ENCODE data around the gene ACCSL.

Gene ACCSL

DNA sequence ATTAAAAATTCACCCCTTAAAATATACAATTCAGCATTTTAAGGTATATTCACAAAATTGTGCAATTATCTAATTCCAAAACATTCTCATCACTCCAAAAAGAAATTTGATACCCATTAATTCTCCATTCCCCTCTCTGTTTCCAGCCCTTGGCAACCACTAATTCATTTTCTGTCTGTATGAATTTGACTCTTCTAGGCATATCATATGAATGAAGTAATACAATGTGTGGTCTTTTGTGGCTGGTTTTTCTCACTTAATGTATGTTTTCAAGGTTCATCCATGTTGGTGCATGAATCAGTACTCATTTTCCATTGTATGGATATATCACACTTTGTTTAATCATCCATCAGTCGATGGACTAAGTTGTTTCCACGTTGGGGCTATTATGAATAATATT lies 29.0 kb upstream of the ACCSL start:
- no peak for DNase-seq (ENCODE audit: low read depth)

DNA sequence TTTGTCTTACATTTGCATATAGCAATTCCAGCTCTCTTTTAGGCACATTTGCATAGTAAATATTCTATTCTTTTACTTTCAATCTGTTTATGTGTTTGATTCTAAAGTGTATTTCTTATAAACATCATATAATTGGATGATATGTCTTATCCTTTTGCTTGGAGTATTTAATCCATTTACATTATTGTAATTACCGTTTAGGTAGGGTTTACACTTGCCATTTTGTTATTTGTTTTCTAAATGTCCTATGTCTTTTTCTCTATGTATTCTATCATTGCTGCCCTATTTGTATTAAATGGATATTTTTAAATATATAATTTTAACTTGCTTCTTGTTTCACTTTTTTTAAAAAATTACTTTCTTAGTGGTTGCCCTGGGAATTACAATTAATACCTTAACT lies 22.8 kb upstream of the ACCSL start:
- no peak for DNase-seq (ENCODE audit: low read depth)

DNA sequence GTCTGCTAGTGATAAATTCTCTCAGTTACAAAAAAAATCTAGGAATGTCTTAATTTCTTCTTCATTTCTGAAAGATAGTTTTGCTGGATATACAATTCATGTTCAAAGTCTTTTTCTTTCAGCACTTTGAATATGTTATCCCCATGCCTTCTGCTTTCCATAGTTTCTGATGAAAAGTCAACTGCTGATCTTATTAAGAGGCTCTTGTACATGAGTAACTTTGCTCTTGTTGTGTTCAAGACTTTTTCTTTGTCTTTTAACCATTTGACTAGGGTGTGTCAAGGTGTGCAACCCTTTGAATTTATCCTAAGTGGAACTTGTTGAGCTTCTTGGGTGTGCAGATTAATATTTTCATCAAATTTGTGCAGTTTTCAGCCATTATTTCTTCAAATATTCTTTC lies 22.1 kb upstream of the ACCSL start:
- no peak for DNase-seq (ENCODE audit: low read depth)

DNA sequence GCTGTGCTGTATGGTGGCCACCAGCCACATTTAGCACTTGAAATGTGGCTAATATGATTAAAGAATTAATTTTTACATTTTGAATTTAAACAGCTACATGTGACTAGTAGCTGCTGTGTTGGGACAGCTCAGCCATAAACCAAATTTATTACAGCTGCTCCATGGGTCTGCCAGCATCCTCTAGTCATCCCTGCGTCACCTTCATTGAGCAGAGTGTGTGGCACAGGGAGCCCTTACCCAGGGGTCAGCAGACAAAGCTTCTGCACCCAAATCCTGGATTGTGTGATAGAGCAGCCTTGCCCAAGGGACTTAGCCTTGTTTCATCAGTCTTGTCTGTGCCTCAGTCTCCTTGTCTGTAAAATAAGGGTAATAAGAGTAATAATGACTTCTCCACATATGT lies 19.4 kb upstream of the ACCSL start:
- DNase-seq (ENCODE audit: low read depth) = no peak

DNA sequence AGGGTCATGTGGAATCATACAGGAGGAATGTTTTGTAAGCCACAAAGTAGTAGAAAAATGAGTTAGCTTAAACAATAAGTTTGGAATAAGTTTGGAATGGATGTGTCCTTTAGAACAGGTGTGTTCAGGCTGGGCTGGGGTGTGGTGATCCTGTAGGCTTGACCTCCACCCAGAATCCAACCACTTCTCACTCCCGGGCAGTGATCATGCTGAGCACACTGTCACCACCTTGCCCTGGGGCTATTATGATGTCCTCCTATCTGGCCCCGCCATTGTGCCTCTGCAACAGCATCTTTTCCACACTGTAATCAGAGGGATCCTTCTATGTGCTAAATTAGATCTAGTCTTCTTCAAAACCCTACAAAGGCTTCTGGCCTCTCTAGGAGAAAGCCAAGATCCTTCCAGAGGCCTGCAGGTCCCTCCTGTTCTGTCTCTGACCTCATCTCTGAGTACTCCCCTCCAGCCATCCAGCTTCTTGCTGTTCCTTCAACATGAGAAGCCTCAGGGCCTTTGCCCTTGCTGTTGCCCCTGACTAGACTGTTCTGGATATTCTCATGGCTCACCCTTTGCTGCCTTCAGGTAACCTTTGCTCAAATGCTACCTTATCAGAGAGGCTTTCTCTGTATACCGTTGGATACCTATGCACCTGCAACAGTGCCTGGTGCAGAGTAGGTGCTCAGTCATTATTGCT lies 18.8 kb upstream of the ACCSL start:
- DNase-seq (ENCODE audit: low read depth) = no peak

DNA sequence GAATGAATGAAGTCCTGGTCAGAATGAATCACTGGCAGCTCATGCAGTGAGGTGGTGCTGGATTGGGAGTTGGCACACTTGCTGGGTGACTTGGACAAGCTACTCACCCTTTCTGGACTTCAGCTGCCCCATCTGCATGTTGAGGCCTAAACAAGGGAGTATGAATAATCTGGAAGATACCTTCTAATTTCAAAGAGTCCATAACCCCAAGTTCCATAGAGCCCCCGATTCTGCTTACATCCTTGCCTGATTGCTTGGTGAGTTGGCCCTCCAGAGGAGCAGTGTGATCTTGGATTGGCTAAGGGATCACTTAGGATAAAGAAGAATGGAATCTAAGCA lies 18.3 kb upstream of the ACCSL start:
- no peak for DNase-seq (ENCODE audit: low read depth)

DNA sequence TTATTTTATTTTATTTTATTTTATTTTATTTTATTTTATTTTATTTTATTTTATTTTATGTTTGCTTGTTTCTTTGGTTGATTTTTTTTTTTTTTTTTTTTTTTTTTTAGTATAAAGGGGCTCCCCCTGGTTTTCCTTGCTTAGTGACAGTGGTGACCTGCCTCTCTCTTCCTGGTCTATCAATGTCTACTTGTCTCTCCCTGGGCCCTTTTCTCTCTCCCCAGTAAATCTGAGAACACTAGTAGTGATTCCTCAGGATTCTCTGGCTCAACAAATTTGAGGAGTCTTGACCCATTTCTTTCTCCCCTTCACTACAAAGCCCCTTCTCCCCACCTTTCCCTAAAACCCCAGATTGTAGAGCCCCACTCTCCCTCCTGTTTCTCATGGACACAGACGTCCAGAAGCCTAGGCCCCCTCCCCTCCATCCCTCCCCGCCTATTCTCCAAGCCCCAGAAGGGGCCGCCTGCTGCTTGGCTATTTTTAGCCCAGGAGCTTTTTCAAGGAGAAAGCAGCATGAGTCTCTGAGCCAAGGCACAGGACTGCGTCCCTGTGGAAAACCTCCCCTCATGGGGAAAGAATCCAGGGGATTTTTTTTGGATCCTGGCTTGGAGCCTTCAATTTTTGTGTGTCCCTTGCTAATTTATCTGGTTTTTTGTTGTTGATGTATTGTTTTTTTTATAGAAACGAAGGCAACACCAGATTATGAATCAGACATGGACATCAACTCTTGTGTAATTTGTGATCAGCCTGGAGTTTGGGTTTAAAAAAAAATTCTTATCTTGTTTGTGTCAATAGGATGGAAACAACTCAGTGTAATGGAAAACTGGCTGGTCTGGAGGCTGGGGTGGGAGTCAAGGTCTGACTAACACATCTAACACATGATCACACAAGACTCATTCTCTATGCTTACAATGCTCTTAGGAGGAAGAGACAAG lies 17.5 kb upstream of the ACCSL start:
- no peak for DNase-seq (ENCODE audit: low read depth)

DNA sequence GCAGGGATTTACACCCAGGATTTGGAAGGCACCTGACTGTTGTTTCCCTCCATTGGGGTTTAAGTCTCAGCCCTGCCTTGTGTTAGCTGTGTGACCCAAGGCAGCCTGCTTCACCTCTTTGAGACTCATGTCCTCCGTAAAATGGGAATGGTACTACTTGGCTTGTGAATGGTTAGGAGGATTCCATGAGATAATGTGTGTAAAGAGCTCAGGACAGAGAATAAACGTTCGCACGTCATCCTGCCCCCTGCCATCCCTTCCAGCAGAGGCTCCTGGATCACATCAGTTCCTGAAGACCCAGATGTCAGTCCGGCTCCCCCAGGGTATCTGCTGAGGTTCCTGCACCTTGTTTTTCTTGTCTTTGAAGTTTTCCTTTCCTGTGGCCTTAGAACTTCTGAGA lies 16.8 kb upstream of the ACCSL start:
- DNase-seq (ENCODE audit: low read depth) = no peak

DNA sequence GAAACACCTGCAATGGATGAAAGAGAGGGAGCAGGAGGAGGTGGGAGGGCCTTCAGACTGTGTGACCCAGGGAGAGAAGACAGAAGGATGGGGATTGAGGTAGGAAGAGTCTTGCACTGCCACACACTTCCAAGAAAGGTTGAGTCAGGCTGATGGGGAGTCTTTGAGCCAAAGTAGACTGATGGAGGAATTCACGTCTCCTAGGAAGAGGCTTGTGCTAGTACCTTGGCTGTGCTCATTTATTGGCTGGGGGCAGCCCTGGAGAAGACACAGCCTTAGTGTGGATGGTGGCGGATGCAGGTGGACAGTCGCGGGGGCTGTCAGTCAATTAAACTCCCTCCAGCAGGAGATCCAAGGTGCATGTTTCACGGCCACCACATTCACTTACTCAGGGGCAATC lies 16.2 kb upstream of the ACCSL start:
- no peak for DNase-seq (ENCODE audit: low read depth)

DNA sequence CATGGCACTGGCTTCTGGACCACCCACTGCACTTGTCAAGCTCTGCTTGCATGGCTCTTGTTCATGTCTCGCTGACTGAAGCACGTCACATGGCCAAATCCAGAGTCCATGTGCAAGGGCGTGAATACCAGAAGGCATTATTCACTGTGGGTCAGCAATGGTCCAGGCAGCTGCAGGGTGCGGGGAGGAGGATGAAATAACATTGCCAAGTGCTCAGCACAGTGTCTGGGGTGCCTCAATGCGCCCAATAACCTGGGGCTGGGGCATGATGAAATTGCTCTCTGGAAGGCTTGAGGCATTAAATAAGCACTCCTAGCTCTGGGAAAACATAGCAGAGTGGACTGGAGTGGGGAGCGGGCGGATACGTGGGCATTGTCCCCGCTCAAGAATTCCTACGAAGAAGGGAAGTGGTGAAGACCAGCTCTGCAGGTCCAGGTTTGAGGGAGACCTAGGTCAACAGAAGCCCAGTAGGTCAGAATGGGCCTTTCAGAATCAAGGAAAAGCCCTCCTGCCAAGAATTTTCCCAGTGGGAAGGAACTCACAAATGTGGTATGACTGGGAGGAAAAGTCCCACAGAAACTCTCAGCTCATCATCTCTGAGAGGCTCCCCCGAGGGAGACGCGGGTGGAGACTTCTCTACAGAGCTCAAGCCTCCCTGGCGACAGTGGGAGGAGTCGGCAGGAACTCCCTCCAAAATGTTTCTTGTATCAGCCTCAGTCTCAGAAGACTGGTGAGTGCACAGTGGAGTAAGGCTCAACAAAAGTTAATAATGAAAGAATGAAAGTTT lies 15.3 kb upstream of the ACCSL start:
- DNase-seq (ENCODE audit: low read depth) = no peak

DNA sequence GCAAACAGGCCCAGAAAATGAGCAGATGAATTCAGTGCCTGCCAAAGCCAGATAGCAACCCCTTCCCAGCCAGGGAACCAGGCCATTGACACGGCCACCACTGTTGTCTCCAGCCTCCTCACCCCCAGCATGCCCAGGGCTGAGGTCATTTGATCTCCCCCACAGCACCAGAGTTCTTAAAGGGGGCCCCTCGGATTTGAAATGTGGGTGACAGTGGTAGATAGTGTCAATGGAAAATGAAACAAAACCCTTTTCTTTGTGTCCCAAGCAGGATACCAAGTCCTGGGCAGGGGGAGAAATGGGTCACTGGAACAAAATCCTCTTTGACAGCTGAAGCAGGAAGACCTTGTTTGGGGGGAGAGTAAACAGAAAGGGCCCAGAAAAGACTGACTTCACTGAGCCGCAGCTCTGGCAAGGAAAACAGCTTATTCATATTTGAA lies 14.3 kb upstream of the ACCSL start:
- no peak for DNase-seq (ENCODE audit: low read depth)

DNA sequence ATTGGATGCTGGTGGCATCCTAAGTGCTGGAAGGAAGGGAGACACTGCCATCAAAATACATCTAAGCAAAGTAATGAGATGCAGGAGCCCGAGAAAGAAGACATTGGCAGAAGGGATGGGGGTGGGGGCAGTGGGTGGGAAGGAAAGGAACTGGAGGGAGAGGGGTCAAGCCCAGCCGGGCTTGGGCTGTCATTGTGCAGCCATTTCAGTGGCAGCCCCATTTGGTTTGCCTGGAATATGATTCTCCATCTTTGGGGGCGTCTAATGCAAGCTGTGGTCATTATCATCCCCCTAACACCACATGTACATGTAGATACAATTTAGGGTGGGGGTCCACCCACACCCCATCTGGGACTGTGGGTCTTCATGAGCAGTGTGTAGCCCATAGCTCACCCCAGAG lies 13.9 kb upstream of the ACCSL start:
- no peak for DNase-seq (ENCODE audit: low read depth)

DNA sequence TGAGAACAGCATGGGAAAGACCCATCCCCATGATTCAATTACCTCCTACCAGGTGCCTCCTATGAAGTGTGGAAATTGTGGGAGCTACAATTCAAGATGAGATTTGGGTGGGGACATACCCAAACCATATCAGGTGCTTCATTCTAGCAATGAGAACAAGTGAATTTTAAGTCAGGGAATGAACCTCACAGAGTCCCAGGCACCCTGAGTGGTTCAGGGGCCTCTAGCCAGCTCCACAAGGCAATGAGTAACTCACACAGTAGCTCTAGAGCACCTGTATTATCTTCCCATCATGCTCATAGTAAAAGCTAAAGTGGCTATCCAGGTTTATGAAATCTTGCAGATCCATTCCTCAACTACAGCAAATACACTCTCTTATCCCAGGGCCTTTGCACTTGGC lies 13.1 kb upstream of the ACCSL start:
- DNase-seq (ENCODE audit: low read depth) = no peak

DNA sequence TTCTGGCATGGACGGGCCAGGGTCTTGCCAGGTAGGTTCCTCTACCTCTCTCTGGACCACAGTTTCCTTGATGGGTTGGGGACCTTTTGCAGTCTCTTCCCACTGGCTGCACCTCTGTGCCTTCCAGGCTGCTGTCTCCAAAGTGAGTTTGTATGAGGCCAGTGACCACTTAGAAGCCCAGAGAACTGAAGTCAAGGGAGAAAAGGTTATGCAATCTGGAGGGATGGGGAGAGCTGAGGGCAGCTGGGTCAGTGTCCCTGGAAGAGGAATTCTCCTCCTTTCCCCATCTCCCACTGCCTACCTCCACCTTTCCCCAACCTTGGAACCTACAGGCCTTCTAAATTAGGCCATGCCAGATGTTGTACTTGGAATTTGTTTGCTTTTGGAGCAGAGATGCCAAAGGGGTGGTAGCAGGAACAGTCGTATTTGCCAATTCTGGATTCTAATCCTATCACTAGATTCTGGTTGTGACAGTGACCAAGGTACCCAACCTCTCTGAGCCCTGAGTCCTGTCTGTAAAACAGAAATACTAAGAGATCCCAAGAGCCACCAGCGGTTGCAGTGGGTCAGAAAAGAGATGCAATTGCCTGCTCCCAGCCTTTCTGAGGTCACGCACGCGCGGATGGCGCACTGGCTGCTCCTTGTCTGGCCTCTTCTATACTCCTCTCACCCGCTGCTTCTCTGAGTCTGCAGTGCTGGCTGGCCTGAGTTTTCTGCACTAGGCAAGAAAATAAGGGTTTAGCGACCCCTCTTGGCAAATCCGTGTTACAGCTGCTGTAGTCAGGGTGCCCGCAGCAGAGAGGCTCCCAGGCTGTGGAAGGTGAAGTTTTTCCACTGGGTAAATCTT lies 10.7 kb upstream of the ACCSL start:
- DNase-seq (ENCODE audit: low read depth) = peak; percentile 74

DNA sequence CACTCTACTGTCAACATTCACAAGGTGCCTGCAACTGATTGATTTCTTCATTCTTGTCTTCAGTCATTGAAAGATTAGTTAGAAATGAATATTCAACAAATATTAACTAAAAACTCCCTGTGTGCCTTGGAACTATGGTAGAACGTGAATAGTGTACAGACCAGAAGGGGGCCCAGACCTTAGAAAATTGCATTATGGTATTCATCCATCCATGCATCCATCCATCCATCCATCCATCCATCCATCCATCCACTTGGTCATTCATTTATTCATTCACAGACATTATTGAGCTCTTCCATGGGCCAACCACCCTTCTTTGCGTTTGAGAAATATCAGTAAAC lies 10.2 kb upstream of the ACCSL start:
- DNase-seq (ENCODE audit: low read depth) = no peak

DNA sequence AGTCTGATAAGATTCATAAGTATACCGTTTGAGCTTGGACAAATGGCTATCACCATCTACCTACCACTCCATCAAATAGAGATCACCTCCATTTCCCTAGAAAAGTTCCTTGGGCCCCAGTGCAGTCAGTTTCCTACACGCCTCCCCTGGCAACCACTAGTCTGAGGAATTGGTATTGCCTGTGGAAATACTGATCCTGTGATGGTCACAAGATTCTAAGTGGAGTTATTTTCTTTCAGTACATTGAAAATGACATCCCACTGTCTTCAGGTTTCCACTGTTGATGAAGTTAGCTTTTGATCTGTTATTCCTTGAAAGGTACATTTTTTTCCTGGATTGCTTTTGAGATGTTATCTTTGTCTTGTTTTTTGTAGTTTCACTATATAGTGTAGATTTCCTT lies 4.6 kb upstream of the ACCSL start:
- DNase-seq (ENCODE audit: low read depth) = no peak

DNA sequence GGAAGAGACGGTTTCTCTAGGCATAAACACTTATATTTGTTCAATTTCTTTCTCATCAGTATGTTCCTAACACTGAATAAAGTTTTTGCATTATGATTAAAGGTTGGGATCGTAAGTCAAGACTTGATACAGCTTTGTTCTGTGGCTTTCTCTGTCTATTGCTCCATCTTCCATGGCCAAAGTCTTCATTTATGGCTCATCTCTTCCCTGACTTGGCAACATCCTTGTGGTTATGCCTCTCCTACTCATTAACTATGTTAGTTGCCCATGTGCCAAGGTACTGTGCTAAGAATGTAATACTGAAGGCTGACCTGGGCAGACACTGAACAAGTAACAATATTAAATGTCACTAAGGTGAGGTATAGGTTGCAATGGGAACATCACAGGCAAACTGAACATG lies 1.6 kb upstream of the ACCSL start:
- no peak for DNase-seq (ENCODE audit: low read depth)

DNA sequence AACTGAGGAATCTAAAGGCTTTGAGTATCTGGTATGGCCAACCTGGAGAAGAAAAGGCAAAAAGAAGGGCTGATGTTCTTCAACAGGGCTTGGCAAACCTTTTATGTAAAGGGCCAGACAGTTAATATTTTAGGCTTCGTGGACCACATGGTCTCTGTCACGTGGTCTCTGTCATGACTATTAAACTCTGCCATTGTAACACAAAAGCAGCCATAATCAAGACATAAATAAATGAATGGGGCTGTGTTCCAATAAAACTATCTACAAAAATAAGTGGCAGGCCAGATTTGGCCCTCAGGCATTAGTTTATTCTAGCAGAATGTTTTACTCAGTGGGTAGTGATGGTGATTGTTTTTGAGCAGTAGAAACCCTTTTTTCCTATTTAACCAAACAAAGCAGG lies 483 bp upstream of the ACCSL start:
- DNase-seq (ENCODE audit: low read depth) = no peak

DNA sequence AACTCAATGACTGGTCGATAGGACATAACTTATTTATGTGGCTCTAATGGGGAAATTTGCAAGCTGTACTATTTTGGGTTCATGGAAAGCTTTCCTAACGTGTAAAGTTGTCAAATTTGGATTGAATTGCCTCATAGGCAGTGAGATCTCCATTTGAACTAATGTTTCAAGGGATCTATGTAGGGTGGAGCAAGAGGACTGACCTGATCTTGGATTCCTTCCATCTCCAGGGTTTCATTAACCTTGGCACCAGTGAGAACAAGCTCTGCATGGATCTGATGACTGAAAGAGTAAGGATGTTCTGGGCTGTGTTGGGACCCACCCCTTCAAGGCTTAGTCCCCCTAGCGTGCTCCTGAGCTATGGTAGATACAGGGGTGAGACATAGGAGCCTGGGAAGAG lies 2.1 kb downstream of the ACCSL start:
- DNase-seq (ENCODE audit: low read depth) = no peak

DNA sequence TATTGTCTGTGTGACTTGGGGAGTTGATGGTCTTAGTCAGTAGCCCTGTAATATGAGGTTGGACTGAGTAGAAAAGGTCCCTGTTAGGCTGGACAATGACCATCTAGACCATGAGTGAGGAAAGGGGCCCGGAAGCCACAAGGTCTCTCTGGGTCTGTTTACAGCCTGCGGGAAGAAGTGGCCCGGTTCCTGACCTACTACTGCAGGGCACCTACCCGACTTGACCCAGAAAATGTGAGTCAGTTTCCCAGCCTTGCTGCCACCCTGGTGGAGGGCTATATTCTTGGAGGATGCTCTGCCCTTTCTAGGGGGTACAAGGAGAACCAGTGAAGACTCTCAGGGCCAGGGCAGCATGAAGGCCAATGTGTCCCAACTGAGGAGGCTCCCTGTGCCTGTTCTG lies 3.4 kb downstream of the ACCSL start:
- DNase-seq (ENCODE audit: low read depth) = no peak

DNA sequence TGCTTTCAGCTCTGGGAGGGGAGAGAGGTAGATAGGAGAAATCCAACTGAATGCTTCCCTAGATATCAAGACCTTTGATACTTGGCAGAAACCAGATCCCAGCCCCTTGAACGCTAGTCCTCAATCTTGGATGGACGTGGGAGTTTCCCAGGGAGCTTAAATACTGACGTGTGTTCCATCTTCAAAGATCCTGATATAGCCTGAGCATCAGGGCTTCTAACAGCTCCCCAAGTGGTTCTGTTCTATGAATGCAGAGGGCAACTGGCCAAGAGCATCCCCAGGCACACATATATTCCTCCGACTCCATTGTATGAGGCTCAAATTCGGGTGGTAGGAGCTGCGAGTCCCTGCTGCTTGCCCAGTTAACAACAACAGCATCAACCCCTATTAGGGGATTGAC lies 9.6 kb downstream of the ACCSL start:
- no peak for DNase-seq (ENCODE audit: low read depth)

DNA sequence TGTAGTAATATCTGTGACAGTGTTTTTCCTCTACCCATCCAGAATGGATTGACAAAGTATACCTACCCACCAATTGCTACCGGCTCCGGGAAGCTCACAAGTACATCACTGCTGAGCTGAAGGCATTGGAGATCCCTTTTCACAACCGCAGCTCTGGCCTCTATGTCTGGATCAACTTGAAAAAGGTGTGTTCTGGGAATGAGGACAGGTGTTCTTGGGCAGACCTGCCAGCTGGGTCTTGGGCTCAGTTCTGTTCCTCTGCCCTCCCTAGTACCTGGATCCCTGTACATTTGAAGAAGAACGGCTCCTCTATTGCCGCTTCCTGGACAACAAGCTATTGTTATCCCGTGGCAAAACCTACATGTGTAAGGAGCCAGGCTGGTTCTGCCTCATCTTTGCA lies 10.5 kb downstream of the ACCSL start:
- DNase-seq (ENCODE audit: low read depth) = no peak

All from fibroblast of gingiva (primary cell).